OCI-LY1 (cell line): Measurements from ENCODE around the gene PAPPA.

ENCODE experiments used
- H2AFZ ChIP-seq: fragments of 200-600 bp; sonication (generic), shearing (Covaris generic); 2 replicates; pipeline ENCODE4 v1.6.0; 2014; ENCODE audit warnings: antibody characterized with exemption, mild to moderate bottlenecking, low read length
- H3F3A ChIP-seq: fragments of 200-600 bp; sonication (generic), shearing (Covaris generic); 2 replicates; pipeline ENCODE4 v1.6.0; 2014; ENCODE audit warnings: mild to moderate bottlenecking, antibody characterized with exemption, low read length, moderate library complexity; ENCODE audit not compliant: insufficient read depth
- H3K27ac ChIP-seq: fragments of 200-600 bp; sonication (generic); 2 replicates; pipeline ENCODE4 v1.5.1; 2014; ENCODE audit warnings: low read length, mixed run types, mild to moderate bottlenecking, low read depth; ENCODE audit not compliant: poor library complexity, severe bottlenecking
- H3K27me3 ChIP-seq: fragments of 200-600 bp; sonication (generic); 2 replicates; pipeline ENCODE4 v1.6.0; 2014; ENCODE audit warnings: antibody characterized with exemption, mild to moderate bottlenecking, low read length, moderate library complexity; ENCODE audit not compliant: insufficient read depth
- H3K36me3 ChIP-seq: fragments of 200-600 bp; sonication (generic); 2 replicates; pipeline ENCODE4 v1.6.1; 2014; ENCODE audit warnings: mild to moderate bottlenecking, antibody characterized with exemption, low read length, moderate library complexity, mixed read lengths; ENCODE audit not compliant: insufficient read depth
- H3K4me1 ChIP-seq: fragments of 200-600 bp; sonication (generic); 2 replicates; pipeline ENCODE4 v1.5.1; 2014; ENCODE audit warnings: mild to moderate bottlenecking, low read length, moderate library complexity; ENCODE audit not compliant: insufficient read depth, severe bottlenecking
- H3K4me2 ChIP-seq: fragments of 200-600 bp; sonication (generic), shearing (Covaris generic); 2 replicates; pipeline ENCODE4 v1.6.1; 2014; ENCODE audit warnings: low read length
- H3K4me3 ChIP-seq: fragments of 200-600 bp; sonication (generic); 2 replicates; pipeline ENCODE4 v1.5.1; 2014; ENCODE audit warnings: low read length, low read depth, mild to moderate bottlenecking, mixed read lengths; ENCODE audit not compliant: poor library complexity, severe bottlenecking
- H3K79me2 ChIP-seq: fragments of 200-600 bp; shearing (Covaris generic); 2 replicates; pipeline ENCODE4 v1.6.1; 2016; ENCODE audit warnings: mixed run types, low read length, mixed read lengths; ENCODE audit not compliant: insufficient read depth
- H3K9ac ChIP-seq: fragments of 200-600 bp; sonication (generic), shearing (Covaris generic); 2 replicates; pipeline ENCODE4 v1.6.1; 2014; ENCODE audit warnings: mild to moderate bottlenecking, low read length, mixed read lengths
- H3K9me2 ChIP-seq: fragments of 200-600 bp; sonication (generic), shearing (Covaris generic); 2 replicates; pipeline ENCODE4 v1.6.1; 2014; ENCODE audit warnings: low read depth, mild to moderate bottlenecking, low read length, mixed read lengths
- H3K9me3 ChIP-seq: fragments of 200-600 bp; shearing (Covaris generic); 2 replicates; pipeline ENCODE4 v1.6.1; 2014; ENCODE audit warnings: low read length, mixed read lengths
- H4K20me1 ChIP-seq: fragments of 200-600 bp; sonication (generic), shearing (Covaris generic); 2 replicates; pipeline ENCODE4 v1.6.0; 2016; ENCODE audit warnings: mild to moderate bottlenecking, low read length; ENCODE audit not compliant: insufficient read depth
- EZH2 ChIP-seq: fragments of 200-600 bp; sonication (generic), shearing (Covaris generic); IDR thresholded peaks from 2 replicates; pipeline ENCODE4 v1.8.0; 2017; ENCODE audit warnings: borderline replicate concordance, mixed run types, mild to moderate bottlenecking, antibody characterized with exemption, low read length, moderate library complexity, mixed read lengths
- TF ChIP-seq, protein P1 (sequence below): fragments of 200-600 bp; sonication (generic), shearing (Covaris generic); IDR thresholded peaks from 2 replicates; pipeline ENCODE4 v1.5.1; 2017; ENCODE audit warnings: mild to moderate bottlenecking, antibody characterized with exemption, low read length, moderate library complexity, mixed read lengths

PAPPA gene

DNA sequence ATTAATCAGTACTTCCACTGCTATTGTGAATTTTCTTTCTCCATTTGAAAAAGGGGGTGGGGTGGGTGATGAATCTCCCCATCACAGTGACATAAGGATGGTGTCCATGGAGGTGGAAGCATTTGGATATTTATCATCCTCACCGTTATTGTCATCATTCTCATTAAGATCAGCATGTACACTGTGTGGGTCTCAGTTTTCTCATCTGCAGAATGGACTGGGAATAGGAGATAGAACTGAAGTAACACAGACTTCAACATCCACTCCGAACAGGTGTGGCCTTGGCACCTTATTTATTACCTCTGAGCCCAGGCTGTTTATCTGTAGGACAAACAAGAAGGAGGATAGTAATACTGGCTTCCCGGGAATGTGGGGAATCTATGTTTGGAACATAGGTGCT, 165.9 kb downstream of the PAPPA start:
- Histone ChIP-seq H3K79me2 (no peaks in the 10 kb centered on the region), H3K4me3 (no peak overlapping the region), H3K36me3 (no peaks in the 10 kb centered on the region), H3K4me2 (no peak overlapping the region), H4K20me1 (no peaks in the 10 kb centered on the region), H3K9me3 (no peaks in the 10 kb centered on the region), H2AFZ (no peak overlapping the region), H3K27ac (no peak overlapping the region), H3K27me3 (no peaks in the 10 kb centered on the region), H3K9ac (no peak overlapping the region), H3K4me1 (no peaks in the 10 kb centered on the region), H3K9me2 (no peaks in the 10 kb centered on the region), H3F3A (no peaks in the 10 kb centered on the region)
- TF ChIP-seq, protein P1, sequence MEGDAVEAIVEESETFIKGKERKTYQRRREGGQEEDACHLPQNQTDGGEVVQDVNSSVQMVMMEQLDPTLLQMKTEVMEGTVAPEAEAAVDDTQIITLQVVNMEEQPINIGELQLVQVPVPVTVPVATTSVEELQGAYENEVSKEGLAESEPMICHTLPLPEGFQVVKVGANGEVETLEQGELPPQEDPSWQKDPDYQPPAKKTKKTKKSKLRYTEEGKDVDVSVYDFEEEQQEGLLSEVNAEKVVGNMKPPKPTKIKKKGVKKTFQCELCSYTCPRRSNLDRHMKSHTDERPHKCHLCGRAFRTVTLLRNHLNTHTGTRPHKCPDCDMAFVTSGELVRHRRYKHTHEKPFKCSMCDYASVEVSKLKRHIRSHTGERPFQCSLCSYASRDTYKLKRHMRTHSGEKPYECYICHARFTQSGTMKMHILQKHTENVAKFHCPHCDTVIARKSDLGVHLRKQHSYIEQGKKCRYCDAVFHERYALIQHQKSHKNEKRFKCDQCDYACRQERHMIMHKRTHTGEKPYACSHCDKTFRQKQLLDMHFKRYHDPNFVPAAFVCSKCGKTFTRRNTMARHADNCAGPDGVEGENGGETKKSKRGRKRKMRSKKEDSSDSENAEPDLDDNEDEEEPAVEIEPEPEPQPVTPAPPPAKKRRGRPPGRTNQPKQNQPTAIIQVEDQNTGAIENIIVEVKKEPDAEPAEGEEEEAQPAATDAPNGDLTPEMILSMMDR: no peak

DNA sequence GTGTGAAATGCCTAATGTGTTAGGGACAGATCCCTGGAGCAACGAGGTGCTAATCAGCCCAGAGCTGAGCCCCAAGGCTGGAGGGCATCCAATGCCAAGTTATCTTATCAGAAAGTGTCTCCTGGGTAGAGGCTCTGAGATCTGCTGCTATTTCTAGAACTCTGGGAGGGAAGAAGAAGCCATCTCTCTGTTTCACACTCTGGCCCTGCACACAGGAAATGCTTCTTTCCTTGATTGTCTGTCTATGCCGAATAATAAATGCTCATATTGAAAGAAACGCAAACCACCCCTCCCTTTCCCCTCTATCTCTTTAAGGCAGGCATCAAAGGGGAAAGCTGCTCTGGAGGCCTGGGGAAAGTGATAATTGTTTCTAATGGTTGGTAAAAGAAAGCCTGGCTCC, 166.7 kb downstream of the PAPPA start:
- Histone ChIP-seq H3K9me3 (no peaks in the 10 kb centered on the region), H3K4me2 (no peak overlapping the region), H3K4me3 (no peak overlapping the region), H3K27ac (no peak overlapping the region), H3K36me3 (no peaks in the 10 kb centered on the region), H3K9ac (no peak overlapping the region), H3K27me3 (no peaks in the 10 kb centered on the region), H3F3A (no peaks in the 10 kb centered on the region), H3K4me1 (no peaks in the 10 kb centered on the region), H2AFZ (no peak overlapping the region), H3K9me2 (no peaks in the 10 kb centered on the region), H4K20me1 (no peaks in the 10 kb centered on the region), H3K79me2 (no peaks in the 10 kb centered on the region)
- TF ChIP-seq, protein P1: no peak

DNA sequence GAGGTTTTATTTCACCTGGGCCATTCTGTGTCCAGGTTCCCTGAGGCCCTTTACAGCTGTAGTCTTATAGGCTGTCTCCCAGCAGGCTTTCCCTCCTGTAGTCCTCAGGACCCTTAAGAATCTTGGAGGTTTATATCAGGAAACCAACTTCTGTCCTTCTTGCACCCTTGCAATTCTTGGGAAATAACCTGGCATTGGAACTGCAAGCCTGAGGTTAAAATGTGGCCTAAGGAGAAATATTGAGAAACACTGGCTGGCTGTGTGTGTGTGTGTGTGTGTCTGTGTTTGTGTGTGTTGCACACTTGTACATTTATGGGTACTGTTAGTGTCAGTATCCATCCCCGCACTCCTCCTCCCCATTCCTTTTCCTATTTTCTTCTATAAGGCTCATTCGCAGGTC, 168.9 kb downstream of the PAPPA start:
- Histone ChIP-seq H3K9me3 (no peaks in the 10 kb centered on the region), H3K27ac (no peak overlapping the region), H3K36me3 (no peaks in the 10 kb centered on the region), H4K20me1 (no peaks in the 10 kb centered on the region), H2AFZ (no peak overlapping the region), H3K9ac (no peak overlapping the region), H3K4me2 (no peak overlapping the region), H3F3A (no peaks in the 10 kb centered on the region), H3K4me1 (no peaks in the 10 kb centered on the region), H3K4me3 (no peak overlapping the region), H3K79me2 (no peaks in the 10 kb centered on the region), H3K27me3 (no peaks in the 10 kb centered on the region), H3K9me2 (no peaks in the 10 kb centered on the region)
- TF ChIP-seq, protein P1: no peak
- no peak for TF ChIP-seq EZH2
